SHP77 treated with DMSO at 0.1 percent for 48 hours (cell line): ENCODE results near the gene PFKP.

ENCODE experiments used
- DNase-seq: peaks from one replicate; lab custom pipeline; 2025; lab: John Stamatoyannopoulos, UW

The PFKP gene

GRCh38 chr10:3067118-3067858 is at the start of gene PFKP:
TSS of gene PFKP (plus strand) at chr10:3067548. CDS start at chr10:3067596, 48 bp downstream.
- DNase-seq: no peak

GRCh38 chr10:3018247-3018646 is 49.1 kb upstream of the PFKP start:
- no peak for DNase-seq

GRCh38 chr10:3020311-3020710 is 47.0 kb upstream of the PFKP start:
- DNase-seq: no peak

- DNase-seq: no peak
These were observed 46.5 kb upstream of the PFKP start for GRCh38 chr10:3020881-3021280.

GRCh38 chr10:3022027-3022426 is 45.3 kb upstream of the PFKP start:
- no peak for DNase-seq

- no peak for DNase-seq
These were observed 43.5 kb upstream of the PFKP start for GRCh38 chr10:3023892-3024291.

- no peak for DNase-seq
These were observed 42.2 kb upstream of the PFKP start for GRCh38 chr10:3025026-3025683.

- DNase-seq: no peak
These were observed 39.5 kb upstream of the PFKP start for GRCh38 chr10:3027866-3028265.

- DNase-seq: no peak
These were observed 38.9 kb upstream of the PFKP start for GRCh38 chr10:3028441-3028840.

GRCh38 chr10:3030765-3031164 is 36.6 kb upstream of the PFKP start:
- no peak for DNase-seq

GRCh38 chr10:3031490-3031889 is 35.9 kb upstream of the PFKP start:
- no peak for DNase-seq

GRCh38 chr10:3033925-3034324 is 33.4 kb upstream of the PFKP start:
- no peak for DNase-seq

- no peak for DNase-seq
These were observed 32.7 kb upstream of the PFKP start for GRCh38 chr10:3034616-3035015.

- DNase-seq: no peak
These were observed 31.0 kb upstream of the PFKP start for GRCh38 chr10:3036155-3037021.

- DNase-seq: no peak
These were observed 30.2 kb upstream of the PFKP start for GRCh38 chr10:3037182-3037581.

GRCh38 chr10:3040069-3040468 is 27.3 kb upstream of the PFKP start:
- DNase-seq: no peak

- no peak for DNase-seq
These were observed 24.8 kb upstream of the PFKP start for GRCh38 chr10:3042589-3042988.

- peak; percentile 34 for DNase-seq
These were observed 23.6 kb upstream of the PFKP start for GRCh38 chr10:3043512-3044368.

GRCh38 chr10:3045471-3046209 is 21.7 kb upstream of the PFKP start:
- DNase-seq: no peak

- no peak for DNase-seq
These were observed 21.1 kb upstream of the PFKP start for GRCh38 chr10:3046210-3046779.
